GM12801 (cell line): Measurements from ENCODE around the gene FGGY.

ENCODE experiments used
- TF ChIP-seq, protein P1 (sequence below): IDR thresholded peaks from one replicate; pipeline ENCODE4 v1.5.1; 2011; ENCODE audit warnings: control low read depth; ENCODE audit not compliant: insufficient read length; ENCODE audit errors: extremely low read depth

FGGY gene

DNA sequence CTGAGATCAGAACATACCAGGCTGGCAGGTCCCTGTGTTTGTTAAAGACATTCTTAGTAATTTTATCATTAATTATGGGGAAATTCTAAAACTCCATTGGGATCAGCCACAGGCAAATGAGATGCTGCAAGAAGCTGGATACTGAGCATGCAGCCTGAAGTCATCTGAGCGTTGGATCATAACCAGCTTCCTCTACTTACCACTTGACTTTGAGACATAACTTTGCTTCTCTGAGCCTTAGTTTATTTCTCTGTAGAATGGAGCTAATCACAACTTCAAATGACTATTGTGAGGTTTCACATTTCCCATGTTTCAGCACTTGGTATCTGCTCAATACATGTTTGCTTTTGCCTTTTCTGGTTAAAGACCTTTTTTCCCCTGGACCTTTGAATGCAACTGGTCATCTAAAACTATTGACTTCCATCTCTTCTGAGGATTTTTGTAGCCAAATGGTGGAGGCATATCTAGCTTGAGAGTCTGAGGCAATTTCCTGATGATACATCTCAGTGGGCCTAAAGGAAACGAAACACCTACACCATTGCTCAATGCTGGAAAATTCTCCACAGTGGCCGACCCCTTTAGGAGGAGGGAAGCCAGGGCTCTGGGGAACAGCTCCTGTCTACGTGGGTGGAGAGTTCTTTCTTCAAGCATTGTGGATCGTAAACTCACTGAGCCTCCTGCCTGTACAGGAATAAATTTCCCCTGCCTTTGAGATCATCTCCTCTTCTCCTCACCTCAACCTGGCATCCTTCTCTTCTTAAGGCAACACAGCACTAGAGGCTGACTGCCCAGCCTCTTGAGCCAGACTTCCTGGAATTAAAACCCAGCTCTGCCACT lies 408.8 kb downstream of the FGGY start:
- TF ChIP-seq, protein P1, sequence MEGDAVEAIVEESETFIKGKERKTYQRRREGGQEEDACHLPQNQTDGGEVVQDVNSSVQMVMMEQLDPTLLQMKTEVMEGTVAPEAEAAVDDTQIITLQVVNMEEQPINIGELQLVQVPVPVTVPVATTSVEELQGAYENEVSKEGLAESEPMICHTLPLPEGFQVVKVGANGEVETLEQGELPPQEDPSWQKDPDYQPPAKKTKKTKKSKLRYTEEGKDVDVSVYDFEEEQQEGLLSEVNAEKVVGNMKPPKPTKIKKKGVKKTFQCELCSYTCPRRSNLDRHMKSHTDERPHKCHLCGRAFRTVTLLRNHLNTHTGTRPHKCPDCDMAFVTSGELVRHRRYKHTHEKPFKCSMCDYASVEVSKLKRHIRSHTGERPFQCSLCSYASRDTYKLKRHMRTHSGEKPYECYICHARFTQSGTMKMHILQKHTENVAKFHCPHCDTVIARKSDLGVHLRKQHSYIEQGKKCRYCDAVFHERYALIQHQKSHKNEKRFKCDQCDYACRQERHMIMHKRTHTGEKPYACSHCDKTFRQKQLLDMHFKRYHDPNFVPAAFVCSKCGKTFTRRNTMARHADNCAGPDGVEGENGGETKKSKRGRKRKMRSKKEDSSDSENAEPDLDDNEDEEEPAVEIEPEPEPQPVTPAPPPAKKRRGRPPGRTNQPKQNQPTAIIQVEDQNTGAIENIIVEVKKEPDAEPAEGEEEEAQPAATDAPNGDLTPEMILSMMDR: no peak

DNA sequence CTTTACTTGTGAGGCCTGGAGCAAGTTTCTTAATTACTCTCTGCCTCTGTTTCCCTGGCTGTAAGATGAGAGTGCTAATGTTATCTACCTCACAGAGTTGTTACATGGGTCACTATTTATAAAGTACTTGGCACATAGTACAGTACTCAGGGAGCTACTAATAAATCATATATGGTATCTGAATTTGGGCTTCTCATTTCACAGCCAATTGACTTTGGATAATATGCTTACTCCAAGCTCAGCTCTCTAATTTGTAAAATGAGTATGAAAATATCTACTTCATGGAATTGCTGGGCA lies 409.4 kb downstream of the FGGY start:
- TF ChIP-seq, protein P1: no peak

DNA sequence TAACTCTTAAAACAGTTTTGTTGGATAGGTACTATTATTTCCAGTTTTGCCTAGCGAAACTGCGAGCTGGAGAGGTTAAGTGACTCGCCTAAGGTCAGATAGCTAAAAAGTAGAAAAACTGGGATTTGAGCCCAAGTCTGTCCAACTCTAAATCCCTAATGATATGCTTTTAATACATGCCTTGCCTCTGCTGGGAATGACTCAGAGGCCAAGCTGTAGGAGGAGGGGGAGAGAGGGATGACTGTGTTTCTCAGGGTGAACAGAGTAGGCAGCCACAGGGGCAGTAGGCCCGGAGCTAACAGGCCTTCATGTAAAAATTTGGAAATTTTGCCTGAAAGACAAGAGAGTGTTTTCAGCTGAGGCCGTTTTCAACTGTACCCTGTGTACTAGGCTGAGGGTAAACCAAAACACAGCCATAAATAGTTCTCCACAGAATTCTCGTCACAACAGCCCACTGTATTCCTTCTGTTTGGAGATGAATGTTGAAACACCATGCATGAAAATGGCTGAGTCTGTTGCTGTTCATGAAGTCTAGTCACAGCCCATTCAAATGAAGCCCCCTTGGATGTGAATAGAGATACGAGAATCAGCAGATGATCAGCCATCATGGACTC lies 410.4 kb downstream of the FGGY start:
- TF ChIP-seq, protein P1: no peak

DNA sequence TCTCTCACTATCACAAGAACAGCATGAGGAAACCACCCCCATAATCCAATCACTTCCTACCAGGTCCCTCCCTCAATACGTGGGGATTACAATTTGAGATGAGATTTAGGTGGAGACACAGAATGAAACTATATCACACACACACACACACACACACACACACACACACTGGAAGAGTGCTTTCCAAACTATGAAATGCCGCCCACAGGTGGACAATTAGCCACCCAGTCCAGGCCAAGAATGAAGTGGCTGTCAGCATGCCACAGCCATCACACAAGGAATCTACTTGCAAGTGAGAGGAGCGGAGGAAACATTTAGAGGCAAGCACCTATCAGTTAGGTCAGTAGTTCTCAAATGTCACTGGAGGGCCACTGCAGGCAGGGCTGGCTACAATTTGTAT lies 412.4 kb downstream of the FGGY start:
- TF ChIP-seq, protein P1: no peak

DNA sequence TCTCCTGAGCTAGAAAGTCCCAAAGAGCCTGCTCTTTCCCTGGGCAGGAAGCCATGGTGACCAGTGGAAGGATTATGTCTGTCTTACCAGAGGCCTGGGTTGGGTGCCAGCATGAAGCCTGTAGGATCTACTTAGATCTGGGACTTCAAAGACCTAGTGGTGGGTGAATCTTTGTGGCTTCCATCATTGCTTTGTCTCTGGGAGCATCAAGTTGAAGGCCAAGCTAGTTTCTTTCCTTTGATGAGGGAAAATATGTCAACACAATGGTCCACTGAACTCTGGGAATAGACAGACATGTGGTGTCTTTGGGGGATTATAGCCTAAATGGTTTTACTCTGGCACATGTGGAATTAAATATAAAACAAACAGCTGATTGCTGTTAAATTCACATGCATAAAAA lies 417.3 kb downstream of the FGGY start:
- TF ChIP-seq, protein P1: no peak

DNA sequence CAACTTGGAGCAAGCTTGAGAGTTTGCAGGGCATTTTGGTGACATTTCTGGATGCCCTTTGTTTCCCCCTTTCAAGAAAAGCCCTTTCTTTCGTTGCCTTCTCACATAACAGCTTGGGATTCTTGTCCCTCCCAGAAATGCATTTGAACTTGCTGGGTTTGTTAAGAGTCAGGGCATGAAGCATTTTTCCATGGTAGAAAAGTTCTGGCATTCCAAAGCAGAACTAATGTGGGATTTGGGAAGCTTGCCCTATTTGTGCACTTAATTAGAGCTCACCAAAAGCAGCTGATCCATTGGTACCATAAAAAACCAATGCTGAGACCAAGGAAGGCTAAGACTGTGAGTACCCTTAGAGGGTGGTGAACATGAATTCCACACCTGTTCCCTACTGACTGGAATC lies 418.1 kb downstream of the FGGY start:
- TF ChIP-seq, protein P1: no peak

DNA sequence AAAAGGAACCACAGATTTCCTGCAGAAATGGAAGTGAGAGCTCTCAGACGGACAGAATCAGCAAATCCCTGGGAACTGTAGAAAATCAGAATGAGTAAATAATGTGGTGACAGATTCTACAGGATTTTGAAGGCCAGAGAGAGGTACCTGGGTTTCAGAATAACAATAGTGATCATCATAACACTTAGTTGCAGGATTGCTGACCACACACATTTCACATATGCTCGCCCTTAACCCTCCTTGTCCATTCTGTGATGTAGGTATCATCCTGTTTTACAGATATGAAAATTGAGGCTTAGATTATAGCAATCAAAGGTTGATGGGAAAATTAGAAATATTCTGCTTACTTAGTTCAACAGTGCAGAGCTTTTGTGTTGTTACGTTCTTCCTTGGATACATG lies 419.9 kb downstream of the FGGY start:
- TF ChIP-seq, protein P1: no peak
